GM10248 (cell line): Measurements from ENCODE around the gene OTOA.
"Not testable (repeated sequence)": the region's sequence is repeated elsewhere in the genome, so short reads cannot be mapped to it uniquely, and the experiment has no call there.

ENCODE experiments used
- CTCF ChIA-PET: fragments of 300-600 bp; sonication (Branson Sonifier 250); formaldehyde crosslinking; extraction: SDS; loops from one replicate; lab custom pipeline; 2021; ENCODE audit warnings: antibody characterized with exemption; lab: Yijun Ruan, JAX
- POLR2A ChIA-PET: fragments of 350-650 bp; sonication (Branson Sonifier 250); formaldehyde crosslinking; extraction: SDS; loops from one replicate; lab custom pipeline; 2020; ENCODE audit warnings: antibody characterized with exemption; lab: Yijun Ruan, JAX
- DNase-seq: peaks from one replicate; pipeline ENCODE4 v3.0.0; 2012; ENCODE audit errors: extremely low spot score
- CTCF ChIP-seq: IDR thresholded peaks from 2 replicates; pipeline ENCODE4 v1.5.1; 2012; ENCODE audit warnings: mild to moderate bottlenecking, low read depth; ENCODE audit errors: extremely low read depth, missing control alignments, control extremely low read depth

The OTOA gene

DNA sequence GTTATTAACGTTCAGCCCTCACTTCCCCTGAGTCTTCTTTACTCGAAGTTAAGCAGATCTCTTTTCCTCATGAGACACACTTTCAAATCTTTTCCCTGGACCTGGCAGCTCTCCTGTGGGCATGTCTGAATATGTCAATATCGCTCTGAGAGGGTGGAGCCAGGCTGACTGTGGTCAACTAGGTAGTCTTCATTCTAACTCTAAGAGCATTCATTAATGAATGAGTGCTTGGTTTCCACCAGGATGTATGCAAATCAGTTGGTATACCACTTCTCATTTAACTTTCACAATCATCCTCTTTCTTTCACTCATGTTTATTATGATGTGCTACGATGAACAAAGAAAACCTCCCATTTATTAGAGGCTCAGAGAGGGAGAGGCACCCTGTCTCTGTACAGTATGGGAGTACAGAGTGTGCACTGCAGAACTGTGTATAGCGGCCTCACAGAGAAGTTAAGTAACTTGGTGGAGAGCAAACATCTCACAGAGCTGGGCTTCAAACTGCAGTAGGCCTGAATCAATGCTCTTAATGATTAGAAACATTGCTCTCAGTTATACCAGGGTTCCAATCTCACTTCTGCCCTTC is 39.9 kb downstream of the OTOA start:
- ChIA-PET CTCF (no interaction called here), POLR2A (no interaction called here)
- TF ChIP-seq CTCF: no peak
- peak; percentile 35 for DNase-seq

DNA sequence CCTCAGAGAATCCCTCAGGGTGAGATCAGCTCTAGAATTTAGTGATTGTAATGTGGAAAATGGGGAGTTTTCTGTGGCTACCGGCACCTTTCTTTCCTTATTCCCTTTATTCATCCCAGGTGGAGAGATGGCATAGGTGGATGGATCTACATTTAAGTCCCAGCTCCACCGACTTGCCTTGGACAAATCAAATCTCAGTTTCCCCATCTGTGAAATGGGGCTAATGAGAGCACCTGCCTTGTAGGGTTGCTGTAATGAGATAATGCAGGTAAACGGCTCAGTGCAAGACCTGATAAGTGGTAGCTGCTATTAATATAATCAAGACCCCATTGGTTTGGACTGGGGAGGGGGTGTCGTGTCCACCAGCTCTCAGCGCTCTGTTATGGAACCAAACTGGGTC is 40.5 kb downstream of the OTOA start:
- no peak for DNase-seq
- POLR2A ChIA-PET: no interaction called here
- no peak for TF ChIP-seq CTCF
- CTCF ChIA-PET: interaction anchor here (1.8 kb wide), 1 partner anchor 120 kb away, joined by 7 read pairs; no protein-coding TSS in a partner anchor

DNA sequence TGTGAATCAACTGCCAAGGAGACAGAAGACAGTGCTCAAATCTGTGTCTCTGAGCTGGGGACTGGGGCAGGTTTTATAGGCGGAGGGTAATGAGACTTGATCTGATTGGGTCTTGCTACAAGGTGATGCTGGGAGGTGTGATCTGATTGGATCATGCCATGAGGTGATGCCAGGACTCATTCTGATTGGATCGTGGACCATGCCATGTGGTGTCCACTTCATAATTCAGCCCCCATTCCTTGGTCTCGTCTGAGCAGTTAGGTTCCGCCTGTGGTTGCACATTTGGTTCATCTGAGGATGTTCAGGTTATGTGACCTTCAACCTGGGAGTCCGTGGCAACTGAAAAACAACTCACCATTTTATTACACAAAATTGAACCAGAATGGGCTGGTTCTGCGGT is 41.0 kb downstream of the OTOA start:
- no peak for DNase-seq
- TF ChIP-seq CTCF: no peak
- ChIA-PET CTCF (interaction anchor here (1.6 to 5.5 kb wide), 3 partner anchors 10 to 121 kb away, joined by 5 to 40 read pairs (median 7); no protein-coding TSS in a partner anchor), POLR2A (no interaction called here)

- peak; percentile 69 for TF ChIP-seq CTCF
- ChIA-PET CTCF (interaction anchor here (0.7 to 5.9 kb wide), 16 partner anchors 11 to 899 kb away, joined by 3 to 49 read pairs (median 4); no protein-coding TSS in a partner anchor), POLR2A (no interaction called here)
- DNase-seq: peak; percentile 78
Observed at GRCh38 chr16:21708533-21709115, 44.9 kb downstream of the OTOA start.

DNA sequence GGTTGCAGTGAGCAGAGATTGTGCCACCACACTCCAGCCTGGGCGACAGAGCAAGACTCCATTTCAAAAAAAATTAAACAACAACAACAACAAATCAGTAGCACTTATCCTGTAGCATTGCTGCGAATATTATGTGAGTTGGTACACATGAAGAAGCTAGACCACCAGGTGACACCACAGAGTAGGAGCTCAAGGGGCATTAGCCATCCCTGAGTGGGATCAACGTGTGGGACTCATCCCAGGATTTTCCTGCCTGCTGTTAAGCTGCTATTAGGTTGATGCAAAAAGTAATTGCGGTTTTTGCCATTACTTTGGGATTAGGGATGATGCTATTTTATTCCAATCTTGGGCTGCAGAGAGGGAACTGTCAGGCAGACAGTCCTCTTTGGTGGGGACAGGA is 47.2 kb downstream of the OTOA start:
- TF ChIP-seq CTCF: no peak

DNA sequence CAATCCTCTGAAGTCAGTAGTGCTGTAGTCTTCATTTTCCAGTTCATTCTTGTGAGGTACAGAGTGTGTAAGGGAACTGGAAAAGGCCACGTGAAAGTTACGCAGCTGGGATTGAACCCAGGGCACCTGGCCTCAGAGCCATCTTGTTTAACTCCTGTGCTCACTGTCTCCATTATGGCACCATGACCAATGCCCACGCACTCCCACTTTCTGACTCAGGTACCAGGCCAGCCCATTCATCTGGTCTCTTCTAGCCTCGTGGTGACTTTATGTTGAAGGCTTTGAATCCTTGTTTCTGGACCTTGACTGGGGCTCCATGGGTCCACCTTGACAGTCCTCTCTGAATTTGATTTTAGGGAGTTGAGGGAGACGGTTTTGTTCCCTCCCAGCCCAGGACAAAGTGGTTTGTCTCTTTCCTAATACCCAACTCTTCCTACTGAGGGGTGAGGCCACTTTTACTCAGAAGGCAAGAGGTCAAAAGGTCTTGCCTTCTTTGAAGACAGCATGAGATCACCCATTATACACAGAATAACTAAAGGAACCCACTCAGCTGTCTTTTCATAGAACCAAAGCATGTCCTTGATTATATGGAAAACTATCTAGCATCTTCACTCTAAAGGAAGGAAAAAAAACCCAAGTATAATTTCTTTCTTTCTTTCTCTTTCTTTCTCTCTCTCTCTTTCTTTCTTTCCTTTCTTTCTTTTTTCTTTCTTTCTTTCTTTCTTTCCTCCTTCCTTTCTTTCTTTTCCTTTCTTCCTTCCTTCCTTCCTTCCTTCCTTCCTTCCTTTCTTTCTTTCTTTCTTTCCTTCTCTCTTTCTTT is 50.0 kb downstream of the OTOA start:
- no peak for TF ChIP-seq CTCF
- ChIA-PET POLR2A (no interaction called here), CTCF (interaction anchor here (1.6 to 2.4 kb wide), 2 partner anchors 12 to 56 kb away, joined by 3 to 12 read pairs; no protein-coding TSS in a partner anchor)
- DNase-seq: no peak

More for the DNA sequence above, 47.2 kb downstream of the OTOA start:
- ChIA-PET POLR2A (no interaction called here), CTCF (interaction anchor here (1.0 to 5.9 kb wide), 5 partner anchors 9 to 128 kb away, joined by 3 to 49 read pairs (median 4); no protein-coding TSS in a partner anchor)
- no peak for DNase-seq

DNA sequence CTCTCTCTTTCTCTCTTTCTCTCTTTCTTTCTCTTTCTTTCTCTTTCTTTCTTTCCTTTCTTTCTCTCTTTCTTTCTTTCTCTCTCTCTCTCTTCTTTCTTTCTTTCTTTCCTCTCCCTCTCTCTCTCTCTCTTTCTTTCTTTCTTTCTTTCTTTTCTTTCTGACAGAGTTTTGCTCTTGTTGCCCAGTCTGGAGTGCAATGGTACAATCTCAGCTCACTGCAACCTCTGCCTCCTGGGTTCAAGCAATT is 50.5 kb downstream of the OTOA start:
- DNase-seq, POLR2A ChIA-PET: not testable (repeated sequence)
- CTCF ChIA-PET: interaction anchor here (1.6 kb wide), 1 partner anchor 13 kb away, joined by 3 read pairs; no protein-coding TSS in a partner anchor
